Natural killer cell (primary cell): ENCODE measurements around the gene TSPAN18. TPM values are rescaled to one million over a fixed set of nuclear protein-coding genes. Genes with fewer than 3 reads are reported as not detected.

Experiments
- ATAC-seq, 3 donors: fragments of 150-1000 bp in 2 of 3; fragments of 200-7000 bp in 1 of 3; cut with Tn5 transposase; 1 replicate in 1 of 3; 2 replicates in 2 of 3; pipeline ENCODE4 v1.10.0; 2021; ENCODE audit warnings: mild to moderate bottlenecking in 2 of 3, moderate library complexity in 2 of 3
- DNase-seq, 2 donors: peaks; one replicate each; pipeline versions ENCODE4 v3.0.0 to v3.0.0-alpha.2; 2013 to 2021; ENCODE audit warnings: mixed read lengths in 1 of 2
- H3K27ac ChIP-seq: one replicate; pipeline ENCODE4 v1.5.1; 2013; ENCODE audit warnings: mild to moderate bottlenecking, low read length
- H3K27me3 ChIP-seq: one replicate; pipeline ENCODE4 v1.6.1; 2013; ENCODE audit warnings: low read length; ENCODE audit not compliant: control insufficient read depth, insufficient read depth
- H3K36me3 ChIP-seq: one replicate; pipeline ENCODE4 v1.6.1; 2013; ENCODE audit warnings: low read length; ENCODE audit not compliant: control insufficient read depth, insufficient read depth
- H3K4me1 ChIP-seq: one replicate; pipeline ENCODE4 v1.6.1; 2013; ENCODE audit warnings: low read length; ENCODE audit not compliant: control insufficient read depth, insufficient read depth
- H3K4me3 ChIP-seq: one replicate; pipeline ENCODE4 v1.5.1; 2013; ENCODE audit warnings: low read length
- H3K9me3 ChIP-seq: one replicate; pipeline ENCODE4 v1.6.1; 2013; ENCODE audit warnings: low read length; ENCODE audit not compliant: control insufficient read depth, insufficient read depth
- H3K27ac Mint-ChIP-seq, 2 donors: one replicate each; pipeline ENCODE4 v1.8.0; 2022; ENCODE audit warnings: mild to moderate bottlenecking in 2 of 2, mixed read lengths in 2 of 2, moderate library complexity in 1 of 2
- H3K27me3 Mint-ChIP-seq, 2 donors: one replicate each; pipeline ENCODE4 v1.8.0; 2022; ENCODE audit warnings: low read depth in 2 of 2, mixed read lengths in 2 of 2
- H3K36me3 Mint-ChIP-seq: one replicate; pipeline ENCODE4 v1.8.0; 2022; ENCODE audit warnings: mixed read lengths
- H3K4me1 Mint-ChIP-seq, 2 donors: one replicate each; pipeline ENCODE4 v1.8.0; 2022; ENCODE audit warnings: mixed read lengths in 2 of 2
- H3K4me3 Mint-ChIP-seq: one replicate; pipeline ENCODE4 v1.8.0; 2022; ENCODE audit warnings: mild to moderate bottlenecking, moderate library complexity, mixed read lengths
- H3K9me3 Mint-ChIP-seq, 2 donors: one replicate each; pipeline ENCODE4 v1.8.0; 2022; ENCODE audit warnings: mixed read lengths in 2 of 2
- WGBS: methylation state at CpG from one replicate; pipeline ENCODE4 v1.1.7; 2013; ENCODE audit warnings: missing lambda C conversion rate; ENCODE audit not compliant: insufficient coverage; 5-methylcytosine and 5-hydroxymethylcytosine counted together
- intact Hi-C: fragments of 100-400 bp; cut with micrococcal nuclease; formaldehyde crosslinking; loops from one replicate; pipeline ENCODE4 v1.14.2; 2022
- total RNA-seq, 4 donors: library from RNA; stranded (reverse); fragments of 120-200 nt in 1 of 4; gene quantifications; one replicate each; pipeline versions ENCODE4 v1.2.3 to v1.2.4, GENCODE V29; 2013 to 2022
- TF ChIP-seq, protein P1 (sequence below): fragments of 200-600 bp; IDR thresholded peaks from one replicate; pipeline ENCODE4 v1.8.0; 2022; ENCODE audit warnings: antibody characterized with exemption

Gene TSPAN18
- total RNA-seq, 3 donors from 2014 or later (not counting 1 experiment from before 2014, with no cell fraction given): 1.9 to 2.4 (median 2.3) TPM

DNA sequence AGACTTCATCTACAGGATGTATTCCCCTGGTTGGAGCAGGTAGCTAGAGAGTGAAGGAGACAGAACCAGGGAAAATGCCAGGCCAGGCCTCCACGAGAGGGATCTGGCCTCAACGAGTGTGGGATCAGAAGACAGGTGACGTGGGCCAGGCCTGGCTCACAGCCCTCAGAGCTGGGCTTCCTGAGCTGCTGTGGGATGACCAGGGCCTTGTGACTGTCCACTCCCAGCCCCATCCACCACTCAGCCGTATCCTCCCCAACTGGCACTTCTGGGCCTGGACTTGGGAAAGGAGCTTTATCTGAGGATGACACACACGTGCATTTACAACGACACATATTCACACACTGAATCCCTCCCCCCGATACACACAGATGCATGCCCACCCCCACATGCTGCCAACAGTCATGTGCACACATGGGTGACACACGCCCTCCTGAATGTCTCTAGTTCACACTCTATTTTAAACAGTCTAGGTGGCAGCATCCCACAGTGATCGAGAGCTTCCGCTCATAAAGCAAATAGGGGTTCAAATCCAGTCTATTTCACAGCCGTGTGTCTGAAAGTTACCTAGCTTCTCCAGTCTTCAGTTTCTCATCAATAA is 130.8 kb downstream of the TSPAN18 start:
- peaks cover 23% of the 10 kb centered on the region for H3K4me1 ChIP-seq
- no peaks in the 10 kb centered on the region for H3K36me3 Mint-ChIP-seq
- DNase-seq: no peak
- peaks cover 57 to 72% of the 10 kb centered on the region in 2 donors for H3K27me3 Mint-ChIP-seq
- 93% methylated on average over 11 of the region's 11 CpGs for WGBS
- no peak overlapping the region for H3K27ac ChIP-seq
- ATAC-seq: no peak
- H3K9me3 Mint-ChIP-seq: no peaks in the 10 kb centered on the region
- peaks cover 23 to 24% of the 10 kb centered on the region in 2 donors for H3K4me1 Mint-ChIP-seq
- peaks cover 34% of the 10 kb centered on the region for H3K27me3 ChIP-seq
- no peaks in the 10 kb centered on the region for H3K36me3 ChIP-seq
- no peaks in the 10 kb centered on the region for H3K9me3 ChIP-seq
- H3K4me3 ChIP-seq: no peak overlapping the region
- intact Hi-C loops: no loop called here
- H3K4me3 Mint-ChIP-seq: no peak overlapping the region
- H3K27ac Mint-ChIP-seq: no peak overlapping the region
- TF ChIP-seq, protein P1, sequence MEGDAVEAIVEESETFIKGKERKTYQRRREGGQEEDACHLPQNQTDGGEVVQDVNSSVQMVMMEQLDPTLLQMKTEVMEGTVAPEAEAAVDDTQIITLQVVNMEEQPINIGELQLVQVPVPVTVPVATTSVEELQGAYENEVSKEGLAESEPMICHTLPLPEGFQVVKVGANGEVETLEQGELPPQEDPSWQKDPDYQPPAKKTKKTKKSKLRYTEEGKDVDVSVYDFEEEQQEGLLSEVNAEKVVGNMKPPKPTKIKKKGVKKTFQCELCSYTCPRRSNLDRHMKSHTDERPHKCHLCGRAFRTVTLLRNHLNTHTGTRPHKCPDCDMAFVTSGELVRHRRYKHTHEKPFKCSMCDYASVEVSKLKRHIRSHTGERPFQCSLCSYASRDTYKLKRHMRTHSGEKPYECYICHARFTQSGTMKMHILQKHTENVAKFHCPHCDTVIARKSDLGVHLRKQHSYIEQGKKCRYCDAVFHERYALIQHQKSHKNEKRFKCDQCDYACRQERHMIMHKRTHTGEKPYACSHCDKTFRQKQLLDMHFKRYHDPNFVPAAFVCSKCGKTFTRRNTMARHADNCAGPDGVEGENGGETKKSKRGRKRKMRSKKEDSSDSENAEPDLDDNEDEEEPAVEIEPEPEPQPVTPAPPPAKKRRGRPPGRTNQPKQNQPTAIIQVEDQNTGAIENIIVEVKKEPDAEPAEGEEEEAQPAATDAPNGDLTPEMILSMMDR: no peak

DNA sequence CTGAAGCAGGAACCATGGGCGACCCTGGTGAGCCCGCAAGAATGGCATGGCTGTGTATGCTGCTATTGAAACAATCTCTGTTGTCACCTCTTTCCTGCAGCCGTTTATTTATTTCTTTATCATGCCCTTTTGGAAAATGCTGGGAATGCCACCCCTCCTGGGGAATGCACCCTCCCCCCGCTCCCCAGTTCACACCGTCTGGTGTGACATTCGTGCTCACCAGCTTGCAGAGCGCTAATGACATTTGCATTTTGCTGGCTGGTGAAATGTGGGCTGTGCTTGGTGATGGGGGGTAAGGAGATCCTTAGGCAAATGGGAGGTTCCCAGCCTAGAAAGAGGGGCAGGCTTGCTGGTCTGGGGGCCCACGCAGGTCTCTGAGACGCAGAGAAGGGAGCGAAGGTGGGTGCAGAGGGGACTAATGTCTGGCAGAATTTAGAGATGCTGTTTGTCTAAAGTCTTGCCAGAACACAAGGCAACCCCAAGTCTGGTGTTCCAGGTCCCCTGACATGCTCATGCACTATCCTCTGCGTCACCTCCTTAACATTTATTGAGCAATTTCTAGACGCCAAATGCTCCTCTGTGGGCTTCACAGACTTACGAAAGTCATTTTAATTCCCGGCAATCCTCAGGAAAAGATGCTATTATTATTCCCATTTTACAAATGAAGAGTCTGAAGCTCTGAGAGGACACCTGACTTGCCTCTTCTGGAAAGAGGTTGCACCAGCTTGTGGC is 132.2 kb downstream of the TSPAN18 start:
- Histone ChIP-seq H3K36me3 (no peaks in the 10 kb centered on the region), H3K27ac (no peak overlapping the region), H3K9me3 (no peaks in the 10 kb centered on the region), H3K4me1 (peaks cover 30% of the 10 kb centered on the region), H3K27me3 (peaks cover 36% of the 10 kb centered on the region), H3K4me3 (no peak overlapping the region)
- WGBS: 90% methylated on average over 14 of the region's 14 CpGs
- no peaks in the 10 kb centered on the region for H3K9me3 Mint-ChIP-seq
- H3K27ac Mint-ChIP-seq: no peak overlapping the region
- H3K4me1 Mint-ChIP-seq: peaks cover 29 to 30% of the 10 kb centered on the region in 2 donors
- DNase-seq (no peak), ATAC-seq (no peak)
- TF ChIP-seq, protein P1: no peak
- H3K4me3 Mint-ChIP-seq: no peak overlapping the region
- H3K27me3 Mint-ChIP-seq: peaks cover 56 to 82% of the 10 kb centered on the region in 2 donors
- intact Hi-C loops: no loop called here
- no peaks in the 10 kb centered on the region for H3K36me3 Mint-ChIP-seq

DNA sequence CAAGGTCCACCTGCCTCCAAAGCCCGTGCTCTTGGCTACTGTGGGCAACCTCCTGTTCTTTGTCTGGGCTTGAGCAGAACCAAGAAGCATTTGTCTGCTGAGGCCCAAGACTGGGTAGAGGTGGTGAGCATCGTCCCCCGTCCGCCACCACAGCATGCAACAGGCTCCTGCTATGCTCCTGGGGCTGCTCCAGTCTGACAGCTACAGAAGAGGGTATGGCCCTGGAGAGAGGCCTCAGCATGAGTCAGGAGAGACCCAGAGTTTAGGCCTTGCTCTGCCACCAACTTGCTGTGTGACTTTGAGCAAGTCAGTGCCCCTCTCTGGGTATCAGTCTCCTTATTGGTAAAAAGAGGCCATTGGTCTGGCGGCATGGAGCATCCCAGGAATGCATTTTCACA is 132.8 kb downstream of the TSPAN18 start:
- peaks cover 56 to 79% of the 10 kb centered on the region in 2 donors for H3K27me3 Mint-ChIP-seq
- WGBS: 94% methylated on average over 5 of the region's 5 CpGs
- no peak for DNase-seq

More for the DNA sequence above, 132.8 kb downstream of the TSPAN18 start:
- H3K27ac Mint-ChIP-seq: no peak overlapping the region
- no peaks in the 10 kb centered on the region for H3K9me3 Mint-ChIP-seq
- TF ChIP-seq, protein P1: no peak
- Histone ChIP-seq H3K4me1 (peaks cover 30% of the 10 kb centered on the region), H3K27me3 (peaks cover 38% of the 10 kb centered on the region), H3K27ac (no peak overlapping the region), H3K9me3 (no peaks in the 10 kb centered on the region), H3K4me3 (no peak overlapping the region), H3K36me3 (no peaks in the 10 kb centered on the region)
- no peaks in the 10 kb centered on the region for H3K36me3 Mint-ChIP-seq
- intact Hi-C loops: no loop called here
- H3K4me1 Mint-ChIP-seq: peaks cover 29 to 30% of the 10 kb centered on the region in 2 donors
- ATAC-seq: no peak
- no peak overlapping the region for H3K4me3 Mint-ChIP-seq
